Measurements from ENCODE around the gene OR8B3. TPM values are rescaled to one million over a fixed set of nuclear protein-coding genes. Genes with fewer than 3 reads are reported as not detected.
"Not testable (repeated sequence)": the region's sequence is repeated elsewhere in the genome, so short reads cannot be mapped to it uniquely, and the experiment has no call there.

The OR8B3 gene
- polyA plus RNA-seq, 1 donor from 2014 or later, result not detected

DNA sequence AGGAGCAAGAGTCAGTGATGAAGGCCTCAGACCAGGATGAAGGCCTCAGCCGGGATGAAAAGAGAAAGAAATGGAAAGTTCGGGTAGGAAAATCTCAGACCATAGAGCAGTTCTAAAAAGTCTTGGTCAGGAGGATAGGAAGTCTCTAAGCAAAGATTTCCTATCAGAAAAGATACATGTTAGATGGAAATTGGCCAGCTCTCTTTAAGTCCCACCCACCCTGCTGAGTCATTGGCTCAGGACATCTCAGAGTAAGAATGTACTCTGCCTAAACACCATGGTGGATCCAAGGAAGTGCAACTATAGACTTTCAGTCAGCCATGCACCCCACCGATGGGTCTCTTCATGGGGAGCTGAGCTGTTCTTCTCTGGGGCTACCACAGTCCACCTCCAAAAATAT, 4.4 kb downstream of the OR8B3 start:
- no peak overlapping the region for H3K27ac ChIP-seq (ENCODE audit: low read length)
- no peaks in the 10 kb centered on the region for H3K79me2 ChIP-seq (replicated peaks; ENCODE audit: insufficient read depth, low read length)
- no peaks in the 10 kb centered on the region for H3K27me3 ChIP-seq (ENCODE audit: insufficient read depth, low read depth, low read length)
- no peak overlapping the region for H3K4me2 ChIP-seq (ENCODE audit: low read length)
- no peaks in the 10 kb centered on the region for H3K36me3 ChIP-seq (ENCODE audit: insufficient read depth, low read length)
- TF ChIP-seq EZH2 (IDR thresholded peaks at IDR 0.05; ENCODE audit: borderline replicate concordance, insufficient read depth, low read length, poor library complexity, severe bottlenecking), result no peak
- no peak for TF ChIP-seq MXI1 (conservative IDR thresholded peaks at IDR 0.05; ENCODE audit: poor library complexity, severe bottlenecking)
- no peak for TF ChIP-seq TAF1 (IDR thresholded peaks at IDR 0.05; ENCODE audit: low read depth)
- no peak for TF ChIP-seq POLR2AphosphoS5 (IDR thresholded peaks at IDR 0.05)
- TF ChIP-seq SMC3 (conservative IDR thresholded peaks at IDR 0.05; ENCODE audit: poor library complexity), result no peak
- no peak for TF ChIP-seq RAD21 (conservative IDR thresholded peaks at IDR 0.05)
- no peak for TF ChIP-seq REST (IDR thresholded peaks at IDR 0.05; ENCODE audit: borderline replicate concordance)
- TF ChIP-seq, protein P1, sequence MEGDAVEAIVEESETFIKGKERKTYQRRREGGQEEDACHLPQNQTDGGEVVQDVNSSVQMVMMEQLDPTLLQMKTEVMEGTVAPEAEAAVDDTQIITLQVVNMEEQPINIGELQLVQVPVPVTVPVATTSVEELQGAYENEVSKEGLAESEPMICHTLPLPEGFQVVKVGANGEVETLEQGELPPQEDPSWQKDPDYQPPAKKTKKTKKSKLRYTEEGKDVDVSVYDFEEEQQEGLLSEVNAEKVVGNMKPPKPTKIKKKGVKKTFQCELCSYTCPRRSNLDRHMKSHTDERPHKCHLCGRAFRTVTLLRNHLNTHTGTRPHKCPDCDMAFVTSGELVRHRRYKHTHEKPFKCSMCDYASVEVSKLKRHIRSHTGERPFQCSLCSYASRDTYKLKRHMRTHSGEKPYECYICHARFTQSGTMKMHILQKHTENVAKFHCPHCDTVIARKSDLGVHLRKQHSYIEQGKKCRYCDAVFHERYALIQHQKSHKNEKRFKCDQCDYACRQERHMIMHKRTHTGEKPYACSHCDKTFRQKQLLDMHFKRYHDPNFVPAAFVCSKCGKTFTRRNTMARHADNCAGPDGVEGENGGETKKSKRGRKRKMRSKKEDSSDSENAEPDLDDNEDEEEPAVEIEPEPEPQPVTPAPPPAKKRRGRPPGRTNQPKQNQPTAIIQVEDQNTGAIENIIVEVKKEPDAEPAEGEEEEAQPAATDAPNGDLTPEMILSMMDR (IDR thresholded peaks at IDR 0.05; ENCODE audit: poor library complexity, severe bottlenecking), result no peak
- no peak for TF ChIP-seq EP300 (conservative IDR thresholded peaks at IDR 0.05; ENCODE audit: poor library complexity, severe bottlenecking)
- no peak overlapping the region for H3K4me3 ChIP-seq (ENCODE audit: low read length)
- no peaks in the 10 kb centered on the region for H3F3A ChIP-seq (ENCODE audit: insufficient read depth, low read length, poor library complexity, severe bottlenecking)
- H3K9ac ChIP-seq (ENCODE audit: low read length), result no peak overlapping the region
- H3K9me2 ChIP-seq (ENCODE audit: insufficient read depth, low read length), result no peaks in the 10 kb centered on the region
- no peaks in the 10 kb centered on the region for H4K20me1 ChIP-seq (ENCODE audit: insufficient read depth)
- H2AFZ ChIP-seq (ENCODE audit: low read depth, low read length), result no peak overlapping the region
- no peaks in the 10 kb centered on the region for H3K9me3 ChIP-seq (ENCODE audit: low read length)

GRCh38 chr11:124384399-124384798, 14.4 kb downstream of the OR8B3 start, which contains the start of gene OR8B2:
TSS of gene OR8B2 (minus strand) at chr11:124384499. CDS start at chr11:124383343, 1,156 bp downstream.
- no peak within 1 kb of the TSS for H2AFZ ChIP-seq (ENCODE audit: low read depth, low read length)
- no peaks in the 10 kb centered on the region for H3K79me2 ChIP-seq (replicated peaks; ENCODE audit: insufficient read depth, low read length)
- no peak for TF ChIP-seq POLR2AphosphoS5 (IDR thresholded peaks at IDR 0.05)
- TF ChIP-seq EP300 (conservative IDR thresholded peaks at IDR 0.05; ENCODE audit: poor library complexity, severe bottlenecking), result no peak
- TF ChIP-seq RAD21 (conservative IDR thresholded peaks at IDR 0.05), result no peak
- TF ChIP-seq EZH2 (IDR thresholded peaks at IDR 0.05; ENCODE audit: borderline replicate concordance, insufficient read depth, low read length, poor library complexity, severe bottlenecking), result no peak
- TF ChIP-seq TAF1 (IDR thresholded peaks at IDR 0.05; ENCODE audit: low read depth), result no peak
- TF ChIP-seq MXI1 (conservative IDR thresholded peaks at IDR 0.05; ENCODE audit: poor library complexity, severe bottlenecking), result no peak
- no peak for TF ChIP-seq SMC3 (conservative IDR thresholded peaks at IDR 0.05; ENCODE audit: poor library complexity)
- TF ChIP-seq, protein P1 (IDR thresholded peaks at IDR 0.05; ENCODE audit: poor library complexity, severe bottlenecking), result no peak
- TF ChIP-seq REST (IDR thresholded peaks at IDR 0.05; ENCODE audit: borderline replicate concordance), result no peak
- no peak within 1 kb of the TSS for H3K27ac ChIP-seq (ENCODE audit: low read length)
- no peaks in the 10 kb centered on the region for H4K20me1 ChIP-seq (ENCODE audit: insufficient read depth)
- H3F3A ChIP-seq (ENCODE audit: insufficient read depth, low read length, poor library complexity, severe bottlenecking), result no peaks in the 10 kb centered on the region
- H3K27me3 ChIP-seq (ENCODE audit: insufficient read depth, low read depth, low read length), result no peaks in the 10 kb centered on the region
- H3K4me3 ChIP-seq (ENCODE audit: low read length), result no peak within 1 kb of the TSS
- no peaks in the 10 kb centered on the region for H3K9me3 ChIP-seq (ENCODE audit: low read length)
- H3K36me3 ChIP-seq (ENCODE audit: insufficient read depth, low read length), result no peaks in the 10 kb centered on the region
- no peaks in the 10 kb centered on the region for H3K9me2 ChIP-seq (ENCODE audit: insufficient read depth, low read length)
- no peak within 1 kb of the TSS for H3K9ac ChIP-seq (ENCODE audit: low read length)
- no peak within 1 kb of the TSS for H3K4me2 ChIP-seq (ENCODE audit: low read length)

DNA sequence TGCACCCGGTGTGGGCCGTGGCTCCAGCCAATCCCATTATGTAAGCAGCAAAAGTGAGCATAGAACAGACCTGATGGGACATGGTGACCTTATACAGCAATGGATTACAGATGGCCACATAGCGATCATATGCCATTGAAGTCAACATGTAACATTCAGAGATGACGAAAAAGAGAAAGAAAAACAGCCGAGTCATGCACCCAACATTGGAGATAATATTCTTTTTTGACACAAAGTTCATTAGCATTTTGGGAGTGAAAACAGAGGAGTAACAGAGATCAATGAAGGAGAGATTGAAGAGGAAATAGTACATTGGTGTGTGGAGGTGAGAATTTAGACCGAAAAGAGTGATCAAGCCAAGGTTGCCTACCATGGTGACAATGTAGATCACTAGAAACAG, 16.0 kb downstream of the OR8B3 start:
- not testable (repeated sequence) for H4K20me1 ChIP-seq (ENCODE audit: insufficient read depth); H3K36me3 ChIP-seq (ENCODE audit: insufficient read depth, low read length); H3F3A ChIP-seq (ENCODE audit: insufficient read depth, low read length, poor library complexity, severe bottlenecking); H3K27ac ChIP-seq (ENCODE audit: low read length); H3K9me3 ChIP-seq (ENCODE audit: low read length); H3K4me3 ChIP-seq (ENCODE audit: low read length); H3K9me2 ChIP-seq (ENCODE audit: insufficient read depth, low read length); H2AFZ ChIP-seq (ENCODE audit: low read depth, low read length); H3K79me2 ChIP-seq (replicated peaks; ENCODE audit: insufficient read depth, low read length); H3K27me3 ChIP-seq (ENCODE audit: insufficient read depth, low read depth, low read length); H3K4me2 ChIP-seq (ENCODE audit: low read length); H3K9ac ChIP-seq (ENCODE audit: low read length)

All from neural cell (in vitro differentiated cells).